Right ventricle myocardium superior (tissue), 1 donor: ENCODE results near the gene PFN2. TPM values are rescaled to one million over a fixed set of nuclear protein-coding genes. Genes with fewer than 3 reads are reported as not detected.
"Not testable (repeated sequence)": the region's sequence is repeated elsewhere in the genome, so short reads cannot be mapped to it uniquely, and the experiment has no call there.

Source experiments
- ATAC-seq: fragments of 200-7000 bp; cut with Tn5 transposase; one replicate; pipeline ENCODE4 v1.9.1; 2020; ENCODE audit warnings: mild to moderate bottlenecking; ENCODE audit not compliant: poor library complexity
- DNase-seq: peaks from one replicate; pipeline ENCODE4 v3.0.0-alpha.2; 2020
- intact Hi-C: fragments of 100-400 bp; cut with DNase I; formaldehyde crosslinking; loops from one replicate; pipeline ENCODE4 v1.11.2; 2022
- total RNA-seq: library from RNA; stranded (reverse); fragmentation: NEBNext Ultra II Directional; extraction: Animal tissue kit (Norgen Biotek cat#: 25700); gene quantifications from one replicate; pipeline ENCODE4 v1.2.1, GENCODE V29; 2021
- donor health status: DM: no; HTN: yes; CAD: no; lungs with severe emphysema.

PFN2 gene
- total RNA-seq, 1 donor from 2014 or later: 61.3 TPM

- intact Hi-C loops: loop anchor here (5.0 to 10.0 kb wide), 3 partner anchors 212 to 525 kb away; no protein-coding TSS in a partner anchor
- DNase-seq (peak; percentile 88), ATAC-seq (peak; percentile 74)
Observed at GRCh38 chr3:149969940-149970715, 567 bp downstream of the PFN2 start.

- DNase-seq (no peak), ATAC-seq (peak; percentile 47)
- intact Hi-C loops: loop anchor here (5.0 to 10.0 kb wide), 3 partner anchors 213 to 525 kb away; no protein-coding TSS in a partner anchor
Observed at GRCh38 chr3:149969110-149969939, 1.4 kb downstream of the PFN2 start.

- intact Hi-C loops: loop anchor here (5.0 to 10.0 kb wide), 3 partner anchors 214 to 527 kb away; no protein-coding TSS in a partner anchor
- DNase-seq (no peak), ATAC-seq (no peak)
Observed at GRCh38 chr3:149968216-149968615, 2.5 kb downstream of the PFN2 start.

DNA sequence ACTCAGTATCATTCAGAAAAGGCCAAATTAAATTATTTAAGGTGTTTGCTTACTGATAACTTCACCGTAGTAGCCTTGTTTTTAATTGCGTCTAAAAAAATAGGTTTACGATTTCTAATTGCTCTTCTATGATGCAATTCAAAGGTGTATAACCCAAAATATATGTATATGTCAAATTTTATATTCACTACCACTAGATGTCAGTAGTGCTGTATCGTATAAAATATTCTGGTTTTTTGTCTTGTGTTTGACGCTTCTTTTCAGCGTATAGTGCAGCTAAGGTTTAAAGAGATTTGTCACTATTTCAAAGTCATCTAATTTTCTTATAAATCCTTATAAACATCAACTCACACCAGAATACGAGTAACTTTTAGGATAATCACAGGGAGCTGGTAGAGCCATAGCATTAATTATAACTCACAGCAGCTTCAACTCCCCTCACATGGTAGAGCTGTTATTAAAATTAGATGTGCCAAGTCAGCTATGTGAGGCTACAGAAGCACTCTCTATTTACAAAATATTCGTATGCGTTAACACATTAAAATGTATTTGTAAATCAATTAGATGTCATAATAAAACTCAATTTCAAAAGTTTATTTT, 3.5 kb downstream of the PFN2 start:
- DNase-seq (no peak), ATAC-seq (no peak)
- intact Hi-C loops: loop anchor here (5.0 to 10.0 kb wide), 3 partner anchors 215 to 528 kb away; no protein-coding TSS in a partner anchor

DNA sequence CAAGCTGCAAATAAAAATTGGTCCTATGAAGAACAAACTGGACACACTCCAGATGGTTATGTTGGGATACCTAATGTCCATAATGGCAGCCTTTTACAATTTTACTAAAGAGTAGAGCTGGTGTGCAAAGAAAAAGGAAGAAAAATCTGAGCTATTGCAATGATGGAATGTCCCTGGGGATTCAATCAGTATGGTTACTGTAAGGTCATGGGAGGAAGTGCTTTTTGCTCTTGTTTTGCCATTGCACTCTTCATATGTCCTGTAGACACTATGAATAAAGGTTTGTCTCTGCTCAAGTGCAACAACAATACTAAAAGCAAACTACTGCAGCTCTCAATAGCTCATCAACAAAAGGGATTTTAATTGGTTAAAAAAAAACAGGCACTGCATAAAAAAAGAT, 5.4 kb downstream of the PFN2 start:
- DNase-seq (no peak), ATAC-seq (no peak)
- intact Hi-C loops: loop anchor here (5.0 to 10.0 kb wide), 3 partner anchors 217 to 530 kb away; no protein-coding TSS in a partner anchor

- ATAC-seq (no peak), DNase-seq (no peak)
- intact Hi-C loops: loop anchor here (10.0 kb wide), 2 partner anchors 261 to 531 kb away; no protein-coding TSS in a partner anchor
Observed at GRCh38 chr3:149964291-149964690, 6.4 kb downstream of the PFN2 start.

GRCh38 chr3:149963485-149963884, 7.2 kb downstream of the PFN2 start:
- intact Hi-C loops: loop anchor here (10.0 kb wide), 2 partner anchors 261 to 531 kb away; no protein-coding TSS in a partner anchor
- ATAC-seq: no peak
- DNase-seq: no peak

DNA sequence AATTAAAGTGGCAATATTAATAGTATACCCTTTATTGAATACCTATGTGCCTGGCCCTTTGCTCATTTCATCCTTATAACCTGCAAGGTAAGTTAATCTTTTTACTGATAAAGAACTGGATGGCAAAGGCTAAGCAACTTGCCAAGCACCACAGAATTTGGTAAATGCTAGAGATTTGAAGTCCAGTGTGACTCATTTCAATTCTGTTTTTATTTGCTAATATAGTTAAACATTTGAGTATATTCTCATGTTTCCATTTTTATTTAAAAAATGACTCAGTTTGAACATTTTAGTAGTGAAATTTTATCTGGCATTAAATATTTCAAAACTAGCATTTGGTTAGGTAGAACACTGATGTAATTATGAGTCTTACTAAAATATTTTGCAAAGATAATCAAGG, 11.3 kb downstream of the PFN2 start:
- ATAC-seq: no peak
- intact Hi-C loops: no loop called here
- DNase-seq: no peak

- intact Hi-C loops: no loop called here
- ATAC-seq (no peak), DNase-seq (no peak)
Observed at GRCh38 chr3:149958171-149958796, 12.4 kb downstream of the PFN2 start.

DNA sequence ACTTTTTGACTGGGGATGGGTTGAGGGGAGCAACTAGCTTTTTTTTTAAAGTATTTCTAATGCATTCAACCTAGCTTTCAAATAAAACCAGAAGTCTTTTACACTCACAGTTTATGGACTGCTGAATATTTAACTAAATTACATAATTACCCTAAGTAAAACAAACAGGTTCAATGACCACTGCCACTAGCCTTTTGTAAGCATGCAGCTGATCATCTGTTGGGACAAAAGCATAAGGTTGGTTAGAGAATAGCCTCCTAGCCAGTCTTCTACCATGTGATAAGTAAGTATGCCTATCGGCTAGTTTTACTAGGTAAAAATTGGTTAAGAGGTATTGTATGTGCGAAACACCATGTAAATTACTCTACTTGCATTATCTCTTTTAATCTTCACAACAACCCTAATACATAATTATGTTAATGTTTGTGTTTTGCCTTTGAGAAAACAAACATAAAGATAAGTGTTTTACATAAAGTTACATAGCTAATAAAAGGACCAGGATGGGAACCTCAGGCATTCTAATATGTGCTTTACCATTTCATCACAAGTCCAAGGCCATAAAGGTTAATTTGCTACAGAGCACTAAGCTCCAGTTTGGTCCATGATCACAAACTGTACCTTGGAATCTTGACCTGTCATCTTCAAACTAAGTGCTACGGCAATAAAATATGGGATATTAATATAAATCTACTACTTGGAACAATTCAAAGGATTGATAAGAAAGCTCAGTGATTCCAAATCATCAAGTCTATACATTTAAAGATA, 13.2 kb downstream of the PFN2 start:
- ATAC-seq: no peak
- no peak for DNase-seq
- intact Hi-C loops: no loop called here

GRCh38 chr3:149955449-149955848, 15.2 kb downstream of the PFN2 start:
- ATAC-seq: no peak
- intact Hi-C loops: no loop called here
- DNase-seq: no peak

DNA sequence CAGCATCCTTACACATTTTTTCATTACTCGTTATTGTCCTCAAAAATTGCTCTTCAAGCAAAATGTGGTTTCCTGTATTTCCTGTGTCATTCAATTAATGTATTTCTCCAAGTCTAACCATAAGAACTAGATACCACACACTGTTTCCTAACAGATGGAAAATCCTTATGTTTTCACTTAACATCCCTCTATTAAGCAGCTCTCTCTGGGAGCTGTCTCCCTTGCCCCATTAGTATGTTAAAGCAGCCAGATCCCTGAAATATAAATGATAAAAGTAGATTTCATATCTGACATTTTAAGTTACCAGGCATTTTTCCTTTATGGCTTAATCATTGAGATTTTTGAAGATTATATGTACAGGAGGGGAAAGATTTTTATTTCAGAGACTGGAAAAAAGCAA, 15.9 kb downstream of the PFN2 start:
- ATAC-seq (no peak), DNase-seq (no peak)
- intact Hi-C loops: no loop called here

DNA sequence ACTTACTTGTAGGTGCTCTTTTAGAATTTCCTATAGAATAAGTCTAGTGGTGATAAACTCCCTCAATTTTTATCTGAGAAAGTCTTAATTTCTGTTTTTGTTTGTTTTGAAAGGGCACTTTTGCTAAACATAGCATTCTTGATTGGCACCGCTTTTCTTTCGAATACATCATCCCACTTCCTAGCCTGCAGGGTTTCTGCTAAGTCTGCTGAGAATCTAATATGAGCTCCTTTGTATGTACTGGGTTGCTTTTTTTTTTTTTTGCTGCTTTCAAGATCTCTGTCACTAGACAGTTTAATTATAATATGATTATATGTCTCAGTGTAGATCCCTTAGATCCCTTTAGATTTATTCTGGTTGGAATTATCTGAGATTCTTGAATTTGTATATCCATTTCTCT, 21.5 kb downstream of the PFN2 start:
- DNase-seq: no peak
- intact Hi-C loops: no loop called here
- no peak for ATAC-seq

- no peak for DNase-seq
- ATAC-seq: no peak
- intact Hi-C loops: no loop called here
Observed at GRCh38 chr3:149947231-149947630, 23.5 kb downstream of the PFN2 start.

DNA sequence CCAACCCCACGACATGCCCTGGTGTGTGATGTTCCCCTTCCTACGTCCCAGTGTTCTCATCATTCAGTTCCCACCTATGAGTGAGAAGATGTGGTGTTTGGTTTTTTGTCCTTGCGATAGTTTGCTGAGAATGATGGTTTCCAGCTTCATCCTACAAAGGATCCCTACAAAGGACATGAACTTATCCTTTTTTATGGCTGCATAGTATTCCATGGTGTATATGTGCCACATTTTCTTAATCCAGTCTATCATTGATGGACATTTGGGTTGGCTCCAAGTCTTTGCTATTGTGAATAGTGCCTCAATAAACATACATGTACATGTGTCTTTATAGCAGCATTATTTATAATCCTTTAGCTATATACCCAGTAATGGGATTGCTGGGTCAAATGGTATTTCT, 26.7 kb downstream of the PFN2 start:
- DNase-seq, intact Hi-C loops, ATAC-seq: not testable (repeated sequence)

- DNase-seq: no peak
- ATAC-seq: no peak
- intact Hi-C loops: no loop called here
Observed at GRCh38 chr3:149942409-149942808, 28.3 kb downstream of the PFN2 start.

DNA sequence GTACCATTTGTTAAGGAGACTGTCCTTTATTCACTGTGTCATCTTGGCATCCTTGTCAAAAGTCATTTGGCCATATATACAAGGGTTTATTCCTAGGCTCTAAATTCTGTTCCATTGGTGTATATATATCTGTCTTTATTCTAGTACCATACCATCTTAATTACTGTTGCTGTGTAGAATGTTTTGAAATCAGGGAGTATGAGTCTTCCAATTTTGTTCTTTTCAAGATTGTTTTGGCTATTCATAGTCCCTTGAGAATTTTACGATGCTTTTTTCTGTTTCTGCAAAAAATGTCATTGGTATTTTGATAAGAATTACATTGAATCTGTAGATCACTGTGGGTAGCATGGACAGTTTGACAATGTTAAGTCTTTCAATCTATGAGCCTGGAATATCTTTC, 28.7 kb downstream of the PFN2 start:
- DNase-seq (no peak), ATAC-seq (no peak)
- intact Hi-C loops: no loop called here

DNA sequence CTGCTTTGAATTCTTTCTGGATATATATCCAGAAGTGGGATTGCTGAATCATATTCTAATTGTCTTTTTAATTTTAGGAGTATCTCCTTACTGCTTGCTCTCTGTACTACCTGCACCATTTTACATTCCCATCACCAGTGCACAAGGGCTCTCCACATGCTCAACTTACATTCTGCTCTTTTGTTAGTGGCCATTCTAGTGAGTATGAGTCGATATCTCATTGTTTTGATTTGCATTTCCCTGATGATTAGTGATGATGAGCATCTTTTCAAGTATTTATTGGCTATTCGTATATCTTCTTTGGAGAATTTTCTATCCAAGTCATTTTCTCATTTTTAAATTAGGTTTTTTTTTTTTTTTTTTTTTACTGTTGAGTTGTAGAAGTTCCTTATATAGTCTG, 29.5 kb downstream of the PFN2 start:
- DNase-seq (no peak), ATAC-seq (no peak)
- intact Hi-C loops: no loop called here
